ENCODE results near the gene SH3RF1.

SH3RF1 gene

GRCh38 chr4:169175476-169175875 is 95.3 kb downstream of the SH3RF1 start:
- TF ChIP-seq POLR2A (IDR thresholded peaks at IDR 0.05; ENCODE audit: low read depth, low read length) (no peak), POLR2AphosphoS5 (IDR thresholded peaks at IDR 0.05; ENCODE audit: low read depth, low read length) (no peak)
- DNase-seq (ENCODE audit: insufficient read length, low spot score), result no peak
- no peak for FAIRE-seq

GRCh38 chr4:169175035-169175434 is 95.7 kb downstream of the SH3RF1 start:
- FAIRE-seq (no peak), DNase-seq (ENCODE audit: insufficient read length, low spot score) (no peak)
- TF ChIP-seq POU2F2 (IDR thresholded peaks at IDR 0.05; ENCODE audit: low read depth, low read length) (no peak), PAX5 (IDR thresholded peaks at IDR 0.05; ENCODE audit: insufficient read depth, low read length, severe bottlenecking) (no peak), POLR2AphosphoS5 (IDR thresholded peaks at IDR 0.05; ENCODE audit: low read depth, low read length) (no peak), TAF1 (IDR thresholded peaks at IDR 0.05; ENCODE audit: low read depth, low read length) (no peak), SPI1 (IDR thresholded peaks at IDR 0.05; ENCODE audit: low read depth, low read length) (no peak)

GRCh38 chr4:169174247-169174646 is 96.5 kb downstream of the SH3RF1 start:
- no peak for DNase-seq (ENCODE audit: insufficient read length, low spot score)
- no peak for FAIRE-seq
- TF ChIP-seq POU2F2 (IDR thresholded peaks at IDR 0.05; ENCODE audit: low read depth, low read length) (no peak), TAF1 (IDR thresholded peaks at IDR 0.05; ENCODE audit: low read depth, low read length) (no peak), POLR2AphosphoS5 (IDR thresholded peaks at IDR 0.05; ENCODE audit: low read depth, low read length) (no peak), PAX5 (IDR thresholded peaks at IDR 0.05; ENCODE audit: insufficient read depth, low read length, severe bottlenecking) (no peak)

GRCh38 chr4:169167957-169168858 is 102.5 kb downstream of the SH3RF1 start:
- FAIRE-seq, result no peak
- TF ChIP-seq SPI1 (IDR thresholded peaks at IDR 0.05; ENCODE audit: low read depth, low read length) (no peak), PAX5 (IDR thresholded peaks at IDR 0.05; ENCODE audit: insufficient read depth, low read length, severe bottlenecking) (peak; percentile 33), TAF1 (IDR thresholded peaks at IDR 0.05; ENCODE audit: low read depth, low read length) (no peak), POLR2AphosphoS5 (IDR thresholded peaks at IDR 0.05; ENCODE audit: low read depth, low read length) (no peak), POLR2A (IDR thresholded peaks at IDR 0.05; ENCODE audit: low read depth, low read length) (no peak), POU2F2 (IDR thresholded peaks at IDR 0.05; ENCODE audit: low read depth, low read length) (no peak)
- DNase-seq (ENCODE audit: insufficient read length, low spot score), result no peak

- TF ChIP-seq POLR2A (IDR thresholded peaks at IDR 0.05; ENCODE audit: low read depth, low read length), result no peak
- TF ChIP-seq POU2F2 (IDR thresholded peaks at IDR 0.05; ENCODE audit: low read depth, low read length), result no peak
- no peak for TF ChIP-seq TAF1 (IDR thresholded peaks at IDR 0.05; ENCODE audit: low read depth, low read length)
- no peak for TF ChIP-seq SPI1 (IDR thresholded peaks at IDR 0.05; ENCODE audit: low read depth, low read length)
- TF ChIP-seq POLR2AphosphoS5 (IDR thresholded peaks at IDR 0.05; ENCODE audit: low read depth, low read length), result no peak
- no peak for TF ChIP-seq PAX5 (IDR thresholded peaks at IDR 0.05; ENCODE audit: insufficient read depth, low read length, severe bottlenecking)
- DNase-seq (ENCODE audit: insufficient read length, low spot score) (no peak), FAIRE-seq (no peak)
Measured at GRCh38 chr4:169164669-169165415, 105.9 kb downstream of the SH3RF1 start.

GRCh38 chr4:169163947-169164668 is 106.6 kb downstream of the SH3RF1 start:
- DNase-seq (ENCODE audit: insufficient read length, low spot score) (no peak), FAIRE-seq (no peak)
- TF ChIP-seq POLR2A (IDR thresholded peaks at IDR 0.05; ENCODE audit: low read depth, low read length), result no peak
- TF ChIP-seq PAX5 (IDR thresholded peaks at IDR 0.05; ENCODE audit: insufficient read depth, low read length, severe bottlenecking), result no peak
- TF ChIP-seq SPI1 (IDR thresholded peaks at IDR 0.05; ENCODE audit: low read depth, low read length), result no peak
- TF ChIP-seq TAF1 (IDR thresholded peaks at IDR 0.05; ENCODE audit: low read depth, low read length), result no peak
- no peak for TF ChIP-seq POLR2AphosphoS5 (IDR thresholded peaks at IDR 0.05; ENCODE audit: low read depth, low read length)
- no peak for TF ChIP-seq POU2F2 (IDR thresholded peaks at IDR 0.05; ENCODE audit: low read depth, low read length)

GRCh38 chr4:169163495-169163894 is 107.3 kb downstream of the SH3RF1 start:
- TF ChIP-seq POU2F2 (IDR thresholded peaks at IDR 0.05; ENCODE audit: low read depth, low read length), result no peak
- TF ChIP-seq SPI1 (IDR thresholded peaks at IDR 0.05; ENCODE audit: low read depth, low read length), result no peak
- TF ChIP-seq POLR2A (IDR thresholded peaks at IDR 0.05; ENCODE audit: low read depth, low read length), result no peak
- no peak for TF ChIP-seq POLR2AphosphoS5 (IDR thresholded peaks at IDR 0.05; ENCODE audit: low read depth, low read length)
- no peak for FAIRE-seq

GRCh38 chr4:169160825-169161224 is 109.9 kb downstream of the SH3RF1 start:
- TF ChIP-seq SPI1 (IDR thresholded peaks at IDR 0.05; ENCODE audit: low read depth, low read length) (no peak), PAX5 (IDR thresholded peaks at IDR 0.05; ENCODE audit: insufficient read depth, low read length, severe bottlenecking) (no peak), TAF1 (IDR thresholded peaks at IDR 0.05; ENCODE audit: low read depth, low read length) (no peak), POLR2AphosphoS5 (IDR thresholded peaks at IDR 0.05; ENCODE audit: low read depth, low read length) (no peak)
- no peak for FAIRE-seq
- DNase-seq (ENCODE audit: insufficient read length, low spot score), result no peak

More at GRCh38 chr4:169163495-169163894, 107.3 kb downstream of the SH3RF1 start:
- DNase-seq (ENCODE audit: insufficient read length, low spot score), result no peak

- no peak for FAIRE-seq
- TF ChIP-seq SPI1 (IDR thresholded peaks at IDR 0.05; ENCODE audit: low read depth, low read length) (no peak), POLR2AphosphoS5 (IDR thresholded peaks at IDR 0.05; ENCODE audit: low read depth, low read length) (no peak), PAX5 (IDR thresholded peaks at IDR 0.05; ENCODE audit: insufficient read depth, low read length, severe bottlenecking) (no peak), POLR2A (IDR thresholded peaks at IDR 0.05; ENCODE audit: low read depth, low read length) (no peak), TAF1 (IDR thresholded peaks at IDR 0.05; ENCODE audit: low read depth, low read length) (no peak), POU2F2 (IDR thresholded peaks at IDR 0.05; ENCODE audit: low read depth, low read length) (no peak)
- DNase-seq (ENCODE audit: insufficient read length, low spot score), result no peak
Measured at GRCh38 chr4:169159624-169160171, 111.1 kb downstream of the SH3RF1 start.

Data from GM12891 (cell line).